ENCODE results near the gene HOXD11. TPM values are rescaled to one million over a fixed set of nuclear protein-coding genes. Genes with fewer than 3 reads are reported as not detected.

Gene HOXD11
- total RNA-seq, 3 donors from 2014 or later, result 0.66 TPM; not detected in 2

GRCh38 chr2:176118601-176119339 lies 11.7 kb downstream of the HOXD11 start:
- H3K27ac ChIP-seq, result peak overlapping the region in 1 of 2 donors; percentile 75
- no peaks in the 10 kb centered on the region for H3K4me1 ChIP-seq
- H3K27me3 ChIP-seq, result peaks cover 9 to 100% of the 10 kb centered on the region in 2 donors
- peak in 1 of 2 donors; percentile 46 for DNase-seq (ENCODE audit: low spot score in 2 of 2)
- H3K36me3 ChIP-seq, result no peaks in the 10 kb centered on the region
- intact Hi-C loops (cut with DNase I; ENCODE audit: low total_unique reads), result no loop called here
- H3K9me3 ChIP-seq, result no peaks in the 10 kb centered on the region
- H3K4me3 ChIP-seq, result peak overlapping the region; percentile 15 to 62 (median 36)
- TF ChIP-seq POLR2A (IDR thresholded peaks at IDR 0.05) (no peak), POLR2AphosphoS5 (IDR thresholded peaks at IDR 0.05) (no peak)
- TF ChIP-seq, protein P1, sequence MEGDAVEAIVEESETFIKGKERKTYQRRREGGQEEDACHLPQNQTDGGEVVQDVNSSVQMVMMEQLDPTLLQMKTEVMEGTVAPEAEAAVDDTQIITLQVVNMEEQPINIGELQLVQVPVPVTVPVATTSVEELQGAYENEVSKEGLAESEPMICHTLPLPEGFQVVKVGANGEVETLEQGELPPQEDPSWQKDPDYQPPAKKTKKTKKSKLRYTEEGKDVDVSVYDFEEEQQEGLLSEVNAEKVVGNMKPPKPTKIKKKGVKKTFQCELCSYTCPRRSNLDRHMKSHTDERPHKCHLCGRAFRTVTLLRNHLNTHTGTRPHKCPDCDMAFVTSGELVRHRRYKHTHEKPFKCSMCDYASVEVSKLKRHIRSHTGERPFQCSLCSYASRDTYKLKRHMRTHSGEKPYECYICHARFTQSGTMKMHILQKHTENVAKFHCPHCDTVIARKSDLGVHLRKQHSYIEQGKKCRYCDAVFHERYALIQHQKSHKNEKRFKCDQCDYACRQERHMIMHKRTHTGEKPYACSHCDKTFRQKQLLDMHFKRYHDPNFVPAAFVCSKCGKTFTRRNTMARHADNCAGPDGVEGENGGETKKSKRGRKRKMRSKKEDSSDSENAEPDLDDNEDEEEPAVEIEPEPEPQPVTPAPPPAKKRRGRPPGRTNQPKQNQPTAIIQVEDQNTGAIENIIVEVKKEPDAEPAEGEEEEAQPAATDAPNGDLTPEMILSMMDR (IDR thresholded peaks at IDR 0.05), result no peak

DNA sequence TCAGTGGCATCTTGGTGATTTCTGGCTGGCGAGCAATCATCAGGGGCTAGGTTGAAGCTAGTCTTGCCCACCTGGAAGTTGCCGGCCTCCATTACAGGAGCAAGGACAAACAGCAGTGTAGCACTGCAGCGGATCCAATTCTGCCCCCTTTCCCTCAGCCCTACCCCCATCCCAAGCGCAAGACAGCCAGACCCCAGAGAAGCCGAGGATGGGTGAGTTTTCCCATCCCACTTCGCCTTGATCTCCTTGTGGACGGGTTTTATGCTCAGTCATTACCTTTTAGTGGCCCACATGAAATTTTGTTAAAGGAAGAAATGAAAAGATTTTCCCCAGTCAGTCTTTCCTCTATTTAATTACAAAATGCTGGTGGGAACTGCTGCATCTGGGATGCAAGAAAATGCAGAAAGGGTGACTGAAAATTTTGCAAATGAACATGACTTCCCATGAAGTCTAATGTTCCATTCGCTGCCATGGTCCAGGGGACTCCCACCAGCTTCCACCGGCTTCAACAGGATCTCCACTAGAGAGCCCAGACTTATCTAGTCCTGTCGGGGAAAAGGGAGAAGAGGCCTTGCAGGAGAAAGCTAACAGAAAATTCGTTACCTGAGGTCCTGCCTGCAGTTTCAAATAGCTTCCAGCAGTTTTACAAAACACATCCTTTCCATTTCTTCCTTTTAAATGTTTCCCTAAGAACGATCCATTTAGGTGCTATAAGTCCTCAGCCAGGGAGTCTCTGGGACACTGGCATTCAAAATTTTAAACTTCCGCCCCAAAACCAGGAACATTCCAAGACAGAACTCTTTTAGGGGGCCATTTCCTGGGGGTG lies 13.5 kb downstream of the HOXD11 start:
- Histone ChIP-seq H3K27me3 (peaks cover 9 to 100% of the 10 kb centered on the region in 2 donors), H3K36me3 (no peaks in the 10 kb centered on the region), H3K27ac (peak overlapping the region; percentile 61 to 89), H3K9me3 (no peaks in the 10 kb centered on the region), H3K4me1 (no peaks in the 10 kb centered on the region), H3K4me3 (peak overlapping the region in 2 of 3 donors; percentile 54 to 62)
- no peak for DNase-seq (ENCODE audit: low spot score in 2 of 2)
- no peak for TF ChIP-seq POLR2AphosphoS5 (IDR thresholded peaks at IDR 0.05)
- no peak for TF ChIP-seq POLR2A (IDR thresholded peaks at IDR 0.05)
- TF ChIP-seq, protein P1 (IDR thresholded peaks at IDR 0.05), result no peak
- intact Hi-C loops (cut with DNase I; ENCODE audit: low total_unique reads), result no loop called here

DNA sequence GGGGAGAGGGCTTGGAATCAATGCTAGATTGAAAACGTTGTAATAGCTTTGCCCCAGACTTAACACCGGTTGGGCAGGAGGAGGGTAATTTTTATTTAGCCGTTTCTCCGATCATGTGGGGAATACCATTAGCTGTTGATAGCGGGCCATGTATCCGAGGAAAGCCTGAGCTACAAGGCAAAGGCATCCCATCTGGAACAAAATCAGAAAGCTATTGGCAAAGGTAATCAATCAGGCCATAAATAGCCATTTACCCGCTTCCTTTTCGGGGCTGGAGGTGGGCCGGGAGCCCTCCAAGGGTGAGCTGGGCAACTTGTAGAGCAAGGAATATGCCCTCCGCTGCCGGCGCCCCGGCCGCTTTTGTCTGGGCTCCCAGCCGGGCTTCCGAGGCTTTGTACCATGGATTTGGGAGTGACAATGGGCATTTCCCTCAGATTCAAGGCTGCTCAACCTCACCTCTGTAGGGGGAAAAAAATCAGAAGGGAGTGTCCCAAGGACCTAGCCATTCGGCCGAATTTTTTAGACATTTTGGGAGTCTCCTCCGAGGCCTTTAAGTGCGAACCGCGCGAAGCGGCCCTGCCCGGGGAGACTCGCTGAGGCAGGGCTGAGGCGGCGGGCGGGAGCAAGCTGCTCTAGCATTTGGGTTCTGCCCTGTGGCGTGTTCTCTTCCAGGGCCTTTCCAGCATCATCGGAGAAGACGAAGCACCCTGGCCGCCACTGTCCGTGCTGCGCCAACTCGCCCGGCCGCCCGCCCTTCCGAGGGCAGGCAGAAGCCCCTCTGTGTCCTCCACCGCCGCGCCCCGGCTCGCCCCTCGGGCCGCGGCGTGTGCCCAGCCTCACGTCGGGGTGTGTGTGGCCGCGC lies 14.3 kb downstream of the HOXD11 start:
- H3K27ac ChIP-seq, result peak overlapping the region; percentile 61 to 89
- TF ChIP-seq POLR2A (IDR thresholded peaks at IDR 0.05) (no peak), POLR2AphosphoS5 (IDR thresholded peaks at IDR 0.05) (no peak)
- TF ChIP-seq, protein P1 (IDR thresholded peaks at IDR 0.05), result no peak
- H3K4me3 ChIP-seq, result peak overlapping the region; percentile 54 to 64 (median 62)
- peaks cover 4 to 99% of the 10 kb centered on the region in 2 donors for H3K27me3 ChIP-seq
- intact Hi-C loops (cut with DNase I; ENCODE audit: low total_unique reads), result no loop called here
- DNase-seq (ENCODE audit: low spot score in 2 of 2), result no peak
- H3K4me1 ChIP-seq, result no peaks in the 10 kb centered on the region
- no peaks in the 10 kb centered on the region for H3K9me3 ChIP-seq
- no peaks in the 10 kb centered on the region for H3K36me3 ChIP-seq

DNA sequence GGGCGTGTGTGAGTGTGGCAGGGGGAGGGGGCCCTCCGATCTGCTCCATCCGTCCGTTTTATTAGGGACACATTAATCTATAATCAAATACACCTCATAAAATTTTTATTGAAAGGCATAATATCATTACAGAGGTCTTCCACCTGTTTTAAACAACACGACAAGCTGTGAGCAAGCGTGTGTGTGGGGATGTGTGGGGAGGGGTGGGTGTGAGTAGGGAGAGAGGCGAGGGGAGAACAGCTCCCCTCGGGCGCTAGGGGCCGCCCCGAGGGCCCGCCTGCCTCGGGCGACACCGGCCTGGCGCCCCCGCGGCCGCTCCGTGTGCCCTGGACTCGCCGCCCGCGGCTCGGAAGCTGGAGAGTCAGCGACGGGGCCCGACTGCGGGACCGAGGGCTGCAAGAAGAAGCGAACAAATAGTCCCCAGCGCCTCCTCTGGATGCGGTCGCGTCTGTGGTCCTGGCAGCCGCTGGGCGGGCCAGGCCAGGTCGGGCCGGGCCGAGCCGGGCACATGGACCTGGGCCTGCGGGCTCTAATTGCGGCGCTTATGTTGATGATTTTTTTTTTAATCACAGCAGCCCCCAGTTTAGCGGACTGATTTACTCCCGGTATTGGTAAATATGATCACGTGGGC lies 15.1 kb downstream of the HOXD11 start:
- TF ChIP-seq POLR2AphosphoS5 (IDR thresholded peaks at IDR 0.05) (no peak), POLR2A (IDR thresholded peaks at IDR 0.05) (no peak)
- TF ChIP-seq, protein P1 (IDR thresholded peaks at IDR 0.05), result no peak
- Histone ChIP-seq H3K9me3 (no peaks in the 10 kb centered on the region), H3K27me3 (peaks cover 4 to 93% of the 10 kb centered on the region in 2 donors), H3K4me3 (peak overlapping the region; percentile 54 to 64 (median 62)), H3K36me3 (no peaks in the 10 kb centered on the region), H3K4me1 (no peaks in the 10 kb centered on the region), H3K27ac (peak overlapping the region; percentile 61 to 89)
- DNase-seq (ENCODE audit: low spot score in 2 of 2), result no peak
- intact Hi-C loops (cut with DNase I; ENCODE audit: low total_unique reads), result no loop called here

Measured in breast epithelium (tissue), 4 donors.